Measurements from ENCODE around the gene DDX10.

The DDX10 gene

GRCh38 chr11:108872781-108873291 lies 208.0 kb downstream of the DDX10 start:
- H3K4me3 ChIP-seq (ENCODE audit: control insufficient read depth, low read depth, low read length), result no peak overlapping the region
- no peak for TF ChIP-seq CTCF (IDR thresholded peaks at IDR 0.05; ENCODE audit: control insufficient read depth, insufficient read depth, low read depth, low read length, missing control alignments)
- DNase-seq (ENCODE audit: low read depth), result no peak

GRCh38 chr11:108873310-108873709 lies 208.4 kb downstream of the DDX10 start:
- no peak for TF ChIP-seq CTCF (IDR thresholded peaks at IDR 0.05; ENCODE audit: control insufficient read depth, insufficient read depth, low read depth, low read length, missing control alignments)
- H3K4me3 ChIP-seq (ENCODE audit: control insufficient read depth, low read depth, low read length), result no peak overlapping the region
- peak; percentile 73 for DNase-seq (ENCODE audit: low read depth)

- TF ChIP-seq CTCF (IDR thresholded peaks at IDR 0.05; ENCODE audit: control insufficient read depth, insufficient read depth, low read depth, low read length, missing control alignments), result no peak
- DNase-seq (ENCODE audit: low read depth), result peak; percentile 59
- no peak overlapping the region for H3K4me3 ChIP-seq (ENCODE audit: control insufficient read depth, low read depth, low read length)
These were observed 209.1 kb downstream of the DDX10 start for GRCh38 chr11:108873941-108874340.

- H3K4me3 ChIP-seq (ENCODE audit: control insufficient read depth, low read depth, low read length), result no peak overlapping the region
- TF ChIP-seq CTCF (IDR thresholded peaks at IDR 0.05; ENCODE audit: control insufficient read depth, insufficient read depth, low read depth, low read length, missing control alignments), result no peak
- DNase-seq (ENCODE audit: low read depth), result no peak
These were observed 210.3 kb downstream of the DDX10 start for GRCh38 chr11:108875134-108875533.

GRCh38 chr11:108877178-108877577 lies 212.3 kb downstream of the DDX10 start:
- TF ChIP-seq CTCF (IDR thresholded peaks at IDR 0.05; ENCODE audit: control insufficient read depth, insufficient read depth, low read depth, low read length, missing control alignments), result no peak
- no peak for DNase-seq (ENCODE audit: low read depth)
- H3K4me3 ChIP-seq (ENCODE audit: control insufficient read depth, low read depth, low read length), result no peak overlapping the region

- no peak for DNase-seq (ENCODE audit: low read depth)
- TF ChIP-seq CTCF (IDR thresholded peaks at IDR 0.05; ENCODE audit: control insufficient read depth, insufficient read depth, low read depth, low read length, missing control alignments), result no peak
- no peak overlapping the region for H3K4me3 ChIP-seq (ENCODE audit: control insufficient read depth, low read depth, low read length)
These were observed 215.6 kb downstream of the DDX10 start for GRCh38 chr11:108880510-108880909.

- no peak for TF ChIP-seq CTCF (IDR thresholded peaks at IDR 0.05; ENCODE audit: control insufficient read depth, insufficient read depth, low read depth, low read length, missing control alignments)
- no peak for DNase-seq (ENCODE audit: low read depth)
- no peak overlapping the region for H3K4me3 ChIP-seq (ENCODE audit: control insufficient read depth, low read depth, low read length)
These were observed 216.3 kb downstream of the DDX10 start for GRCh38 chr11:108881131-108881530.
